ENCODE data around the gene KRTAP4-7.

DNA sequence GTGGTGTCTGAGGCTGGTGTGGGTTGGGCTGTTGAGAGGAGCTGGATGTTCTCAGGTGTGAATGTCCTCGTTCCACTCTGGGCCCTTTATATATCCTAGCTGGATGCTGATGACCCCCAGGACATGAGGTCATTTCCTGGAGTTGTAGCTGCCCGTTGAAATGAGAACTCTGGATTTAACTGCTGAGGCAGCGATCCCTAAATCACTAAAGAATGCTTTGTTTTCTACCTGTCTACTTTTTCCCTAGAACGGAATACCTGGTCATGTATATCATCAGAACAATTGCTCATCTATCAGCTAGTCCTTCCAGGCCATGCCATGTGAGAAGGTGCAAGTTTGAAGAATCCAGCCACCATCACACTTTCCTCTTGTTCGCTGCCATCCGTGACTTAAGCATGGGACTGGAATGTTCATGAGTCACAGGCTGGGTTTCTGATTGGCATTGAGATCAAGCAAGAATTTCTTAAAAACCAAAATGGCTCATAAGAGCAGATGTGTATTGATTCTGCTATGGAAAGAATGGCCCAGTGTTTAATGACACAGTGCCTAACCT, 23.8 kb upstream of the KRTAP4-7 start, which contains the start of gene KRTAP2-3:
- TF ChIP-seq, protein P1, sequence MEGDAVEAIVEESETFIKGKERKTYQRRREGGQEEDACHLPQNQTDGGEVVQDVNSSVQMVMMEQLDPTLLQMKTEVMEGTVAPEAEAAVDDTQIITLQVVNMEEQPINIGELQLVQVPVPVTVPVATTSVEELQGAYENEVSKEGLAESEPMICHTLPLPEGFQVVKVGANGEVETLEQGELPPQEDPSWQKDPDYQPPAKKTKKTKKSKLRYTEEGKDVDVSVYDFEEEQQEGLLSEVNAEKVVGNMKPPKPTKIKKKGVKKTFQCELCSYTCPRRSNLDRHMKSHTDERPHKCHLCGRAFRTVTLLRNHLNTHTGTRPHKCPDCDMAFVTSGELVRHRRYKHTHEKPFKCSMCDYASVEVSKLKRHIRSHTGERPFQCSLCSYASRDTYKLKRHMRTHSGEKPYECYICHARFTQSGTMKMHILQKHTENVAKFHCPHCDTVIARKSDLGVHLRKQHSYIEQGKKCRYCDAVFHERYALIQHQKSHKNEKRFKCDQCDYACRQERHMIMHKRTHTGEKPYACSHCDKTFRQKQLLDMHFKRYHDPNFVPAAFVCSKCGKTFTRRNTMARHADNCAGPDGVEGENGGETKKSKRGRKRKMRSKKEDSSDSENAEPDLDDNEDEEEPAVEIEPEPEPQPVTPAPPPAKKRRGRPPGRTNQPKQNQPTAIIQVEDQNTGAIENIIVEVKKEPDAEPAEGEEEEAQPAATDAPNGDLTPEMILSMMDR (IDR thresholded peaks at IDR 0.05) = no peak
- TF ChIP-seq POLR2A (IDR thresholded peaks at IDR 0.05) = no peak

Data from lower leg skin (tissue), 3 donors.